ENCODE data around the gene PAQR4.

- TF ChIP-seq POLR2A (IDR thresholded peaks at IDR 0.05; ENCODE audit: low read depth, low read length) (no peak), TAF1 (IDR thresholded peaks at IDR 0.05; ENCODE audit: borderline replicate concordance, low read depth, low read length) (no peak), POLR2AphosphoS5 (IDR thresholded peaks at IDR 0.05; ENCODE audit: low read depth, low read length) (no peak)
Measured at GRCh38 chr16:2950353-2950724, 18.8 kb upstream of the PAQR4 start.
